Naive thymus-derived CD8-positive, alpha-beta T cell (primary cell): ENCODE measurements around the gene APOBEC3B. TPM values are rescaled to one million over a fixed set of nuclear protein-coding genes. Genes with fewer than 3 reads are reported as not detected.
"Not testable (repeated sequence)": the region's sequence is repeated elsewhere in the genome, so short reads cannot be mapped to it uniquely, and the experiment has no call there.

Experiments
- ATAC-seq, 2 donors: fragments of 150-1000 bp; cut with Tn5 transposase in 1 of 2; sonication (Bioruptor Pico), chemical (Tn5 transposase) in 1 of 2; 1 replicate in 1 of 2; 2 replicates in 1 of 2; pipeline ENCODE4 v1.10.0; 2021; ENCODE audit warnings: mild to moderate bottlenecking in 2 of 2, moderate library complexity in 2 of 2
- POLR2A ChIA-PET: fragments of 350-600 bp; sonication (Branson Sonifier 250); formaldehyde crosslinking; loops from one replicate; lab custom pipeline; 2021; ENCODE audit warnings: antibody characterized with exemption; lab: Charles Lee
- DNase-seq, 10 donors: peaks; one replicate each; pipeline versions ENCODE4 v3.0.0 to v3.0.0-alpha.2; 2020 to 2022
- H3K27ac Mint-ChIP-seq, 10 donors: one replicate each; pipeline ENCODE4 v1.8.0; 2020 to 2022; ENCODE audit warnings: mild to moderate bottlenecking in 10 of 10, mixed read lengths in 10 of 10, moderate library complexity in 4 of 10, inconsistent platforms in 1 of 10
- H3K27me3 Mint-ChIP-seq, 5 donors: one replicate each; pipeline ENCODE4 v1.8.0; 2021 to 2022; ENCODE audit warnings: mixed read lengths in 5 of 5
- H3K36me3 Mint-ChIP-seq, 3 donors: one replicate each; pipeline ENCODE4 v1.8.0; 2020 to 2022; ENCODE audit warnings: mixed read lengths in 3 of 3, mild to moderate bottlenecking in 2 of 3, inconsistent platforms in 1 of 3
- H3K4me1 Mint-ChIP-seq, 4 donors: one replicate each; pipeline ENCODE4 v1.8.0; 2021 to 2022; ENCODE audit warnings: mixed read lengths in 4 of 4
- H3K4me3 Mint-ChIP-seq, 10 donors: one replicate each; pipeline ENCODE4 v1.8.0; 2020 to 2022; ENCODE audit warnings: mild to moderate bottlenecking in 10 of 10, mixed read lengths in 10 of 10, moderate library complexity in 6 of 10, inconsistent platforms in 1 of 10
- H3K9me3 Mint-ChIP-seq, 9 donors: one replicate each; pipeline ENCODE4 v1.8.0; 2020 to 2022; ENCODE audit warnings: mixed read lengths in 9 of 9, mild to moderate bottlenecking in 3 of 9, inconsistent platforms in 1 of 9, moderate library complexity in 1 of 9
- polyA plus RNA-seq, 3 donors: library from polyadenylated mRNA; unstranded; fragments of 300-500 nt; fragmentation: Illumina TruSeq; gene quantifications; one replicate each; pipeline ENCODE4 v1.2.3, GENCODE V29; 2021
- total RNA-seq, 8 experiments: library from RNA in 2 of 8; stranded (reverse) in 2 of 8; gene quantifications; one replicate each; pipeline ENCODE4 v1.2.3 and lab custom pipeline; 2021 to 2026

APOBEC3B gene
- total and polyA plus RNA-seq, 5 experiments from 2014 or later, result 0.14 to 0.47 TPM; not detected in 3

- no peaks in the 10 kb centered on the region for H3K9me3 Mint-ChIP-seq
- H3K36me3 Mint-ChIP-seq, result peaks cover 0 to 9% (median 0%) of the 10 kb centered on the region in 3 donors
- peaks cover 20 to 48% (median 44%) of the 10 kb centered on the region in 4 donors for H3K4me1 Mint-ChIP-seq
- peak; percentile 31 to 85 (median 62) for DNase-seq
- no peaks in the 10 kb centered on the region for H3K27me3 Mint-ChIP-seq
- POLR2A ChIA-PET, result interaction anchor here (0.6 to 1.3 kb wide), 6 partner anchors 11 to 304 kb away, joined by 3 to 6 read pairs (median 3); no protein-coding TSS in a partner anchor
- peak within 1 kb of the TSS; percentile 89 to 99 (median 96) for H3K4me3 Mint-ChIP-seq
- peak; percentile 91 to 95 for ATAC-seq
- peak within 1 kb of the TSS; percentile 93 to 98 (median 96) for H3K27ac Mint-ChIP-seq
These were observed 32.0 kb downstream of the APOBEC3B start, which contains the start of gene APOBEC3C for GRCh38 chr22:39013942-39014722. TSS of gene APOBEC3C (plus strand) at chr22:39014257. CDS start at chr22:39014363, 106 bp downstream.

GRCh38 chr22:39014723-39015121, 32.6 kb downstream of the APOBEC3B start:
- not testable (repeated sequence) for ATAC-seq, H3K27me3 Mint-ChIP-seq, H3K9me3 Mint-ChIP-seq, DNase-seq
- Mint-ChIP-seq H3K36me3 (peaks cover 0 to 13% (median 0%) of the 10 kb centered on the region in 3 donors), H3K4me1 (peaks cover 20 to 51% (median 44%) of the 10 kb centered on the region in 4 donors), H3K4me3 (peak overlapping the region; percentile 89 to 99 (median 96)), H3K27ac (peak overlapping the region; percentile 93 to 98 (median 96))
- POLR2A ChIA-PET, result interaction anchor here (0.6 to 1.3 kb wide), 7 partner anchors 12 to 303 kb away, joined by 3 to 6 read pairs (median 3); no protein-coding TSS in a partner anchor

GRCh38 chr22:39016592-39016991, 34.4 kb downstream of the APOBEC3B start:
- no peak for ATAC-seq
- Mint-ChIP-seq H3K27ac (peak overlapping the region in 6 of 10 donors; percentile 13 to 88 (median 74)), H3K27me3 (no peaks in the 10 kb centered on the region), H3K9me3 (no peaks in the 10 kb centered on the region), H3K4me3 (peak overlapping the region in 7 of 10 donors; percentile 26 to 74 (median 47)), H3K36me3 (peaks cover 0 to 16% (median 0%) of the 10 kb centered on the region in 3 donors), H3K4me1 (peaks cover 22 to 64% (median 57%) of the 10 kb centered on the region in 4 donors)
- DNase-seq, result no peak
- POLR2A ChIA-PET, result interaction anchor here (0.7 kb wide), 1 partner anchor 79 kb away, joined by 3 read pairs; no protein-coding TSS in a partner anchor

- Mint-ChIP-seq H3K27me3 (no peaks in the 10 kb centered on the region), H3K9me3 (no peaks in the 10 kb centered on the region), H3K27ac (peak overlapping the region in 6 of 10 donors; percentile 2 to 75 (median 64)), H3K4me3 (peak overlapping the region in 4 of 10 donors; percentile 6 to 50 (median 16)), H3K4me1 (peaks cover 30 to 70% (median 63%) of the 10 kb centered on the region in 4 donors), H3K36me3 (peaks cover 0 to 17% (median 0%) of the 10 kb centered on the region in 3 donors)
- DNase-seq (no peak), ATAC-seq (no peak)
- POLR2A ChIA-PET, result no interaction called here
These were observed 35.6 kb downstream of the APOBEC3B start for GRCh38 chr22:39017596-39018365.

DNA sequence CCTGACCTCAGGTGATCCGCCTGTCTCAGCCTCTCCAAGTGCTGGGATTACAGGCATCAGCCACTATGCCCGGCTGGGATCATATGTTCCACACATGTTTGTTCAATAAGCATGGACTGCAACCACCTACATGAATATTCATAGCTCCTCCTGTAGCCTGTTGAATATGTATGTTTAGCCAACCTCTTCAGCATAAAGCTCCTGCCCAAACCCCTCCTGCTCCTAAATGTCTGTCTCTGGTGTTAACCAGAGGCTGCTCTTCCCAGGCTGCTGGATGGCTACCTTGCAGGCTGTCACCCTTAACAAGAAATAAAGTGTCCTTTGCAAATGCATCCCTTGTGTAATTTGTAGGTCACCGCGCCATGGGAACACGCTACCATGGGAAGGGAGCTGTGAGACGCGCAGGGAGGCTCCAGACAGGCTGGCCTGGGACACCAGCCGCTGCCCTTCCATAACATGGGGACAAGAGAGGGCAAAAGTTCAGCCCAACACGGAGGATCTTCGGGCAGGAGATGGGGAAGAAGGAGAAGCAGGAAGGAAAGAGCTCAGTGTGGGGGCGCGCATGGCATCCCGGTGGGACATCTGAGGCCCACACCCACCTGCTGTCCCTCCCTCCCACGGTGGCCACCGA, 38.0 kb downstream of the APOBEC3B start:
- Mint-ChIP-seq H3K4me1 (peaks cover 28 to 66% (median 64%) of the 10 kb centered on the region in 4 donors), H3K27ac (peak overlapping the region; percentile 92 to 98 (median 96)), H3K4me3 (peak overlapping the region; percentile 75 to 94 (median 85)), H3K36me3 (peaks cover 0 to 33% (median 5%) of the 10 kb centered on the region in 3 donors)
- not testable (repeated sequence) for ATAC-seq, H3K27me3 Mint-ChIP-seq, DNase-seq, H3K9me3 Mint-ChIP-seq
- POLR2A ChIA-PET, result interaction anchor here (1.2 kb wide), 1 partner anchor 299 kb away, joined by 3 read pairs; no protein-coding TSS in a partner anchor

DNA sequence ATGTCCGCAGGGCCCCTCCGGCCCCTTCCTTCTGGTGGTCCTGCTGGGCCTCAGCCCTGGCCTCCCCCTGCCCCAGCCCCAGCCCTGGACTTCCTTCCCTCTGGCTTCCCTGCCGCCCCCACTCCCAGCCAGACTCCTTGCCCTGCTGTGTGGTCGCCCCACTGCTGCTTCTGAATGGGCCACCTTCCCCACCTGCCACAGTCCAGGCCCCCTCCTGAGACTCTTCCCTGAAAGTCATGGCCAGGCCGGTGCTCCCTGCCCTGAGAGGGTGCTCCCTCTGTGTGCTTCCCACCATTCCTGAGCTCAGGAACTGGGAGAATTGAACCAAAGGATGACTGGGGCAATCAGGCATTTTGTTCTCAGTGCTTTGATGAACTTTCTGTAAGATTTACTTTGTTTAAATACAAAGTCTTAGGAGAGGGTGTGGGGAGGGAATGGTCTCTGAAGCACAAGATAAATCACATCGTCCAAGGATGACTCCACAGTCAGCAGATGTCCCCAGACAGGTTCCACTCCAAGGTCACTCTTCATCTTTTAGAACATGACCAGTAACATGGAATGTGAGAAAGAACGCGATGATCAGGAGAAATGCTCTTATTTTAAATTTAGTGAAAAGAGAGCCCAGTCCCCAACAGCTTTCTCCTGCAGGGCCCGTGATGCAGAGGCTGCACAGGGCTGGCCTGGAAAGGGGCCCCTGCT, 39.6 kb downstream of the APOBEC3B start:
- Mint-ChIP-seq H3K36me3 (peaks cover 0 to 36% (median 5%) of the 10 kb centered on the region in 3 donors), H3K9me3 (no peaks in the 10 kb centered on the region), H3K4me3 (peak overlapping the region; percentile 88 to 94 (median 91)), H3K27ac (peak overlapping the region; percentile 92 to 98 (median 96)), H3K4me1 (peaks cover 29 to 76% (median 65%) of the 10 kb centered on the region in 4 donors), H3K27me3 (no peaks in the 10 kb centered on the region)
- ATAC-seq (no peak), DNase-seq (no peak)
- POLR2A ChIA-PET, result interaction anchor here (0.7 to 1.6 kb wide), 10 partner anchors 16 to 1537 kb away, joined by 3 to 7 read pairs (median 4); partner anchors contain the start of genes APOBEC3F and RPL3

GRCh38 chr22:39024519-39025308, 42.6 kb downstream of the APOBEC3B start:
- no peaks in the 10 kb centered on the region for H3K9me3 Mint-ChIP-seq
- ATAC-seq (peak in 1 of 2 donors; percentile 13), DNase-seq (peak in 2 of 10 donors; percentile 16 to 25)
- H3K4me1 Mint-ChIP-seq, result peaks cover 33 to 70% (median 54%) of the 10 kb centered on the region in 4 donors
- peak overlapping the region; percentile 48 to 94 (median 85) for H3K27ac Mint-ChIP-seq
- H3K27me3 Mint-ChIP-seq, result no peaks in the 10 kb centered on the region
- POLR2A ChIA-PET, result interaction anchor here (0.8 kb wide), 1 partner anchor 124 kb away, joined by 3 read pairs; no protein-coding TSS in a partner anchor
- H3K4me3 Mint-ChIP-seq, result peak overlapping the region; percentile 15 to 78 (median 61)
- H3K36me3 Mint-ChIP-seq, result peaks cover 0 to 25% (median 5%) of the 10 kb centered on the region in 3 donors

DNA sequence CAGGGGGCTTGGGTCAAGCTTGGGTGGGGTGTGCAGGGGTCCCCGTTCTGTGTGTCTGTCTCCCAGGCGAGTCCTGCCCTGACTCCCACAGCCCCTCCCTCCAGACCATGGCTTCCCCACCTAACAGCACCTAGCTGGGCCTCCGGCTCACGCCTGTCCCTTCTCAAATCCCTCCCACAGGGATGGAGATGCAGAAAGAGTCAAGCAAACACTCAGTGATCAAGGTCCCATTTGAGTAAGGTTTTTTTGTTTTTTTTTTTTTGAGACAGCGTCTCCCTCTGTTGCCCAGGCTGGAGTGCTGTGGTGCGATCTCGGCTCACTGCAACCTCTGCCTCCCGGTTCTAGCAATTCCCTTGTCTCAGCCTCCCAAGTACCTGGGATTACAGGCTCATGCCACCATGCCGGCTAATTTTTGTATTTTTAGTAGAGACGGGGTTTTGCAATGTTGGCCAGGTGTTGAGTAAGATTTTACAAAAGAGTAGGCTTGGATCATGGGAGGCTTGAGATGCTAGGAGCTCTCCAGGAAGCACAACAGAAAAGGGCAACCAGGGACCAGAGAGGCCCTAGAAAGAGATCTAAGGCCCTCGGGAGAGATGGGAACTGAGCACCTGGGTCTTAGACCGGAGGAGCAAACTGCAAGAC, 44.5 kb downstream of the APOBEC3B start:
- H3K27me3 Mint-ChIP-seq, result no peaks in the 10 kb centered on the region
- no peak for ATAC-seq
- H3K4me1 Mint-ChIP-seq, result peaks cover 28 to 52% (median 42%) of the 10 kb centered on the region in 4 donors
- POLR2A ChIA-PET, result no interaction called here
- H3K27ac Mint-ChIP-seq, result peak overlapping the region in 8 of 10 donors; percentile 41 to 91 (median 77)
- H3K4me3 Mint-ChIP-seq, result peak overlapping the region in 1 of 10 donors; percentile 57
- no peaks in the 10 kb centered on the region for H3K9me3 Mint-ChIP-seq
- no peak for DNase-seq
- H3K36me3 Mint-ChIP-seq, result peaks cover 0 to 22% (median 5%) of the 10 kb centered on the region in 3 donors

DNA sequence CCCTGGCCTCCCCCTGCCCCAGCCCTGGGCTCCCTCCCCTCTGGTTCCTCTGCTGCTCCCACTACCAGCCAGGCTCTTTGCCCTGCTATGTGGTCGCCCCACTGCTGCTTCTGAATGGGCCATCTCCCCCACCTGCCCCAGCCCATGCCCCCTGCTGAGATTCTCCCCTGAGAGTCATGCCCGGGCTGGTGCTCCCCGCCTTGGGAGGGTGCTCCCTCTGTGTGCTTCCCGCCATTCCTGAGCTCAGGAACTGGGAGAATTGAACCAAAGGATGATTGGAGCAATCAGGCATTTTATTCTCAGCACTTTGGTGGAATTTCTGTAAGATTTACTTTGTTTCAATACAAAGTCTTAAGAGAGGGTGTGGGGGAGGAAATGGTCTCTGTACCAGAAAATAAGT, 45.6 kb downstream of the APOBEC3B start:
- ATAC-seq (no peak), DNase-seq (no peak)
- Mint-ChIP-seq H3K27me3 (no peaks in the 10 kb centered on the region), H3K9me3 (no peaks in the 10 kb centered on the region), H3K27ac (peak overlapping the region in 6 of 10 donors; percentile 28 to 84 (median 74)), H3K4me3 (no peak overlapping the region), H3K36me3 (peaks cover 0 to 25% (median 5%) of the 10 kb centered on the region in 3 donors), H3K4me1 (peaks cover 19 to 42% (median 32%) of the 10 kb centered on the region in 4 donors)
- POLR2A ChIA-PET, result interaction anchor here (1.1 kb wide), 1 partner anchor 21 kb away, joined by 3 read pairs; no protein-coding TSS in a partner anchor

- H3K4me3 Mint-ChIP-seq, result no peak overlapping the region
- peak overlapping the region in 5 of 10 donors; percentile 15 to 79 (median 72) for H3K27ac Mint-ChIP-seq
- H3K4me1 Mint-ChIP-seq, result peaks cover 19 to 41% (median 30%) of the 10 kb centered on the region in 4 donors
- peaks cover 0 to 23% (median 9%) of the 10 kb centered on the region in 3 donors for H3K36me3 Mint-ChIP-seq
- POLR2A ChIA-PET, result interaction anchor here (0.6 to 1.1 kb wide), 2 partner anchors 20 to 744 kb away, joined by 3 to 5 read pairs; no protein-coding TSS in a partner anchor
- DNase-seq (no peak), ATAC-seq (no peak)
- H3K9me3 Mint-ChIP-seq, result no peaks in the 10 kb centered on the region
- H3K27me3 Mint-ChIP-seq, result no peaks in the 10 kb centered on the region
These were observed 46.1 kb downstream of the APOBEC3B start for GRCh38 chr22:39028281-39028680.
